Activated B cell treated with CpG ODN at 0.5 μM for 24 hours (primary cell): ENCODE data around the gene SAE1. TPM values are rescaled to one million over a fixed set of nuclear protein-coding genes. Genes with fewer than 3 reads are reported as not detected.

Source experiments
- ATAC-seq: fragments of 200-7000 bp; cut with Tn5 transposase; one replicate; pipeline ENCODE4 v1.10.0; 2021; ENCODE audit warnings: low read depth, mild to moderate bottlenecking, moderate library complexity
- CTCF ChIA-PET: fragments of 350-600 bp; sonication (Branson Sonifier 250); formaldehyde crosslinking; loops from one replicate; lab custom pipeline; 2021; ENCODE audit warnings: antibody characterized with exemption; lab: Charles Lee
- POLR2A ChIA-PET: fragments of 350-600 bp; sonication (Branson Sonifier 250); formaldehyde crosslinking; loops from one replicate; lab custom pipeline; 2021; ENCODE audit warnings: antibody characterized with exemption; lab: Charles Lee
- DNase-seq: peaks from one replicate; pipeline ENCODE4 v3.0.0; 2022
- H3K27ac Mint-ChIP-seq: one replicate; pipeline ENCODE4 v1.8.0; 2020; ENCODE audit warnings: mixed read lengths
- H3K27me3 Mint-ChIP-seq: one replicate; pipeline ENCODE4 v1.8.0; 2021; ENCODE audit warnings: mixed read lengths
- H3K36me3 Mint-ChIP-seq: one replicate; pipeline ENCODE4 v1.8.0; 2021; ENCODE audit warnings: low read depth, mixed read lengths
- H3K4me1 Mint-ChIP-seq: one replicate; pipeline ENCODE4 v1.8.0; 2021; ENCODE audit warnings: mixed read lengths
- H3K4me3 Mint-ChIP-seq: one replicate; pipeline ENCODE4 v1.8.0; 2020; ENCODE audit warnings: mild to moderate bottlenecking, mixed read lengths
- H3K9me3 Mint-ChIP-seq: one replicate; pipeline ENCODE4 v1.8.0; 2020; ENCODE audit warnings: mixed read lengths
- CTCF ChIP-seq: fragments of 200-600 bp; IDR thresholded peaks from one replicate; pipeline ENCODE4 v1.8.0; 2022; ENCODE audit warnings: antibody characterized with exemption, mild to moderate bottlenecking
- intact Hi-C: fragments of 100-400 bp; cut with micrococcal nuclease; formaldehyde crosslinking; loops from one replicate; pipeline ENCODE4 v1.15.1; 2024
- total RNA-seq: library from RNA; stranded (reverse); gene quantifications from 2 replicates; pipeline ENCODE4 v1.2.3, GENCODE V29; 2022

SAE1 gene
- total RNA-seq, 1 donor from 2014 or later = 67.4 TPM

- H3K4me1 Mint-ChIP-seq = peaks cover 49% of the 10 kb centered on the region
Measured at GRCh38 chr19:47102346-47103060, 28.1 kb upstream of the SAE1 start.

GRCh38 chr19:47104680-47105079, 26.0 kb upstream of the SAE1 start:
- DNase-seq (no peak), ATAC-seq (no peak)
- no peak overlapping the region for H3K27ac Mint-ChIP-seq
- intact Hi-C loops = no loop called here
- ChIA-PET POLR2A (interaction anchor here (1.4 kb wide), 1 partner anchor 9 kb away, joined by 6 read pairs; the partner anchor contains the start of gene ZC3H4), CTCF (no interaction called here)
- no peak for TF ChIP-seq CTCF
- H3K9me3 Mint-ChIP-seq = no peaks in the 10 kb centered on the region
- H3K4me3 Mint-ChIP-seq = no peak overlapping the region
- H3K27me3 Mint-ChIP-seq = no peaks in the 10 kb centered on the region
- H3K36me3 Mint-ChIP-seq = peaks cover 43% of the 10 kb centered on the region
- peaks cover 64% of the 10 kb centered on the region for H3K4me1 Mint-ChIP-seq

More at GRCh38 chr19:47102346-47103060, 28.1 kb upstream of the SAE1 start:
- H3K27ac Mint-ChIP-seq = no peak overlapping the region
- no peak overlapping the region for H3K4me3 Mint-ChIP-seq
- POLR2A ChIA-PET = interaction anchor here (1.1 kb wide), 1 partner anchor 11 kb away, joined by 7 read pairs; the partner anchor contains the start of gene ZC3H4
- TF ChIP-seq CTCF = no peak
- no peak for DNase-seq
- ATAC-seq = no peak
- H3K36me3 Mint-ChIP-seq = peaks cover 42% of the 10 kb centered on the region
- intact Hi-C loops = no loop called here
- CTCF ChIA-PET = interaction anchor here (1.4 kb wide), 1 partner anchor 21 kb away, joined by 4 read pairs; no protein-coding TSS in a partner anchor
- H3K27me3 Mint-ChIP-seq = no peaks in the 10 kb centered on the region
- no peaks in the 10 kb centered on the region for H3K9me3 Mint-ChIP-seq

- Mint-ChIP-seq H3K4me3 (no peak overlapping the region), H3K36me3 (peaks cover 49% of the 10 kb centered on the region), H3K27me3 (no peaks in the 10 kb centered on the region), H3K27ac (peak overlapping the region; percentile 57), H3K9me3 (no peaks in the 10 kb centered on the region), H3K4me1 (peaks cover 71% of the 10 kb centered on the region)
- POLR2A ChIA-PET = interaction anchor here (1.4 to 1.5 kb wide), 2 partner anchors 10 to 13 kb away, joined by 3 to 6 read pairs; no protein-coding TSS in a partner anchor
- no peak for TF ChIP-seq CTCF
- DNase-seq (no peak), ATAC-seq (no peak)
- CTCF ChIA-PET = interaction anchor here (1.8 kb wide), 1 partner anchor 26 kb away, joined by 6 read pairs; no protein-coding TSS in a partner anchor
- intact Hi-C loops = no loop called here
Measured at GRCh38 chr19:47105874-47106273, 24.8 kb upstream of the SAE1 start.

GRCh38 chr19:47106821-47107201, 23.8 kb upstream of the SAE1 start:
- Mint-ChIP-seq H3K4me3 (no peak overlapping the region), H3K27me3 (no peaks in the 10 kb centered on the region), H3K9me3 (no peaks in the 10 kb centered on the region), H3K4me1 (peaks cover 71% of the 10 kb centered on the region), H3K36me3 (peaks cover 57% of the 10 kb centered on the region), H3K27ac (peak overlapping the region; percentile 57)
- DNase-seq (no peak), ATAC-seq (no peak)
- intact Hi-C loops = no loop called here
- CTCF ChIA-PET = interaction anchor here (1.8 kb wide), 1 partner anchor 27 kb away, joined by 6 read pairs; no protein-coding TSS in a partner anchor
- POLR2A ChIA-PET = interaction anchor here (1.4 to 1.5 kb wide), 2 partner anchors 11 to 12 kb away, joined by 3 to 6 read pairs; no protein-coding TSS in a partner anchor
- no peak for TF ChIP-seq CTCF
